Measurements from ENCODE around the gene CDH4. TPM values are rescaled to one million over a fixed set of nuclear protein-coding genes. Genes with fewer than 3 reads are reported as not detected.

Gene CDH4
- total and polyA plus RNA-seq, 2 donors from 2014 or later = 1.1 TPM; not detected in 1

- TF ChIP-seq, protein P1, sequence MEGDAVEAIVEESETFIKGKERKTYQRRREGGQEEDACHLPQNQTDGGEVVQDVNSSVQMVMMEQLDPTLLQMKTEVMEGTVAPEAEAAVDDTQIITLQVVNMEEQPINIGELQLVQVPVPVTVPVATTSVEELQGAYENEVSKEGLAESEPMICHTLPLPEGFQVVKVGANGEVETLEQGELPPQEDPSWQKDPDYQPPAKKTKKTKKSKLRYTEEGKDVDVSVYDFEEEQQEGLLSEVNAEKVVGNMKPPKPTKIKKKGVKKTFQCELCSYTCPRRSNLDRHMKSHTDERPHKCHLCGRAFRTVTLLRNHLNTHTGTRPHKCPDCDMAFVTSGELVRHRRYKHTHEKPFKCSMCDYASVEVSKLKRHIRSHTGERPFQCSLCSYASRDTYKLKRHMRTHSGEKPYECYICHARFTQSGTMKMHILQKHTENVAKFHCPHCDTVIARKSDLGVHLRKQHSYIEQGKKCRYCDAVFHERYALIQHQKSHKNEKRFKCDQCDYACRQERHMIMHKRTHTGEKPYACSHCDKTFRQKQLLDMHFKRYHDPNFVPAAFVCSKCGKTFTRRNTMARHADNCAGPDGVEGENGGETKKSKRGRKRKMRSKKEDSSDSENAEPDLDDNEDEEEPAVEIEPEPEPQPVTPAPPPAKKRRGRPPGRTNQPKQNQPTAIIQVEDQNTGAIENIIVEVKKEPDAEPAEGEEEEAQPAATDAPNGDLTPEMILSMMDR (IDR thresholded peaks at IDR 0.05; ENCODE audit: borderline replicate concordance, extremely low read depth, insufficient read depth) = no peak
- intact Hi-C loops (cut with DNase I) = no loop called here
- no peak overlapping the region for H3K4me3 ChIP-seq (ENCODE audit: low read length in 3 of 3)
- H3K27me3 ChIP-seq (ENCODE audit: control insufficient read depth, insufficient read depth, low read length) = no peaks in the 10 kb centered on the region
- no peaks in the 10 kb centered on the region for H3K9me3 ChIP-seq (ENCODE audit: control insufficient read depth in 2 of 3, insufficient read depth in 1 of 3, low read length in 3 of 3)
- FAIRE-seq (no peak), DNase-seq (peak in 1 of 5 donors; percentile 51)
- H3K27ac ChIP-seq (ENCODE audit: low read depth in 2 of 2, low read length in 2 of 2) = no peak overlapping the region
- no peaks in the 10 kb centered on the region for H3K4me1 ChIP-seq (ENCODE audit: control insufficient read depth in 2 of 3, insufficient read depth in 2 of 3, low read depth in 1 of 3, low read length in 3 of 3)
- no peak overlapping the region for H3K9ac ChIP-seq (ENCODE audit: low read length in 3 of 3)
- H3K36me3 ChIP-seq (ENCODE audit: control insufficient read depth in 2 of 3, insufficient read depth in 3 of 3, low read length in 3 of 3) = no peaks in the 10 kb centered on the region
Measured at GRCh38 chr20:61797971-61798411, 545.9 kb downstream of the CDH4 start.

DNA sequence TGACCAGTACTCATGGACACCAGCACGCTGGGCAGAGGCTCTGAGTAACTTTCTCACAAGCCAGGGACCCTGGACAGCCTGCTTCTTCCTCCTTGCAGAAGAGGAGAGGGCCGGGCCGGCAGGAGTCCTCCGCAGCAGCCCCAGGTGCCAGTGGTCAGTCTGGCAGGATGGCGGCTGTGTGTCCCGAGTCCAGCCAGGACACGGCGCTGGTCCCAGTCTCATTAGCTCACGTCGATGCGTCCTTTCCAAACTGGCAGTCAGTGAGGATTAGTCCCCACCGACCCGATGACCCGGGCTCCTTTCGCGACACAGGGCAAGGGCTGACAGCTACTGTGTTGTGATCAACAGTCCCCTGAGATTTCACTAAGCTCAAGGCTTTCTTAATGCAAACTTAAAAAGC lies 546.6 kb downstream of the CDH4 start:
- Histone ChIP-seq H3K9me3 (ENCODE audit: control insufficient read depth in 2 of 3, insufficient read depth in 1 of 3, low read length in 3 of 3) (no peaks in the 10 kb centered on the region), H3K27me3 (ENCODE audit: control insufficient read depth, insufficient read depth, low read length) (no peaks in the 10 kb centered on the region)

GRCh38 chr20:61799394-61799923 lies 547.4 kb downstream of the CDH4 start:
- intact Hi-C loops (cut with DNase I) = no loop called here
- Histone ChIP-seq H3K27me3 (ENCODE audit: control insufficient read depth, insufficient read depth, low read length) (no peaks in the 10 kb centered on the region), H3K9ac (ENCODE audit: low read length in 3 of 3) (no peak overlapping the region), H3K4me3 (ENCODE audit: low read length in 3 of 3) (no peak overlapping the region), H3K27ac (ENCODE audit: low read depth in 2 of 2, low read length in 2 of 2) (no peak overlapping the region), H3K9me3 (ENCODE audit: control insufficient read depth in 2 of 3, insufficient read depth in 1 of 3, low read length in 3 of 3) (no peaks in the 10 kb centered on the region), H3K36me3 (ENCODE audit: control insufficient read depth in 2 of 3, insufficient read depth in 3 of 3, low read length in 3 of 3) (no peaks in the 10 kb centered on the region), H3K4me1 (ENCODE audit: control insufficient read depth in 2 of 3, insufficient read depth in 2 of 3, low read depth in 1 of 3, low read length in 3 of 3) (no peaks in the 10 kb centered on the region)
- FAIRE-seq (no peak), DNase-seq (peak in 1 of 5 donors; percentile 56)
- TF ChIP-seq, protein P1 (IDR thresholded peaks at IDR 0.05; ENCODE audit: borderline replicate concordance, extremely low read depth, insufficient read depth) = no peak

More for the DNA sequence above, 546.6 kb downstream of the CDH4 start:
- TF ChIP-seq, protein P1 (IDR thresholded peaks at IDR 0.05; ENCODE audit: borderline replicate concordance, extremely low read depth, insufficient read depth) = no peak
- Histone ChIP-seq H3K4me3 (ENCODE audit: low read length in 3 of 3) (no peak overlapping the region), H3K27ac (ENCODE audit: low read depth in 2 of 2, low read length in 2 of 2) (no peak overlapping the region), H3K9ac (ENCODE audit: low read length in 3 of 3) (no peak overlapping the region), H3K4me1 (ENCODE audit: control insufficient read depth in 2 of 3, insufficient read depth in 2 of 3, low read depth in 1 of 3, low read length in 3 of 3) (no peaks in the 10 kb centered on the region), H3K36me3 (ENCODE audit: control insufficient read depth in 2 of 3, insufficient read depth in 3 of 3, low read length in 3 of 3) (no peaks in the 10 kb centered on the region)
- intact Hi-C loops (cut with DNase I) = no loop called here
- DNase-seq (peak in 1 of 5 donors; percentile 54), FAIRE-seq (no peak)

GRCh38 chr20:61799928-61800327 lies 547.9 kb downstream of the CDH4 start:
- Histone ChIP-seq H3K4me1 (ENCODE audit: control insufficient read depth in 2 of 3, insufficient read depth in 2 of 3, low read depth in 1 of 3, low read length in 3 of 3) (no peaks in the 10 kb centered on the region), H3K9ac (ENCODE audit: low read length in 3 of 3) (no peak overlapping the region), H3K4me3 (ENCODE audit: low read length in 3 of 3) (no peak overlapping the region), H3K9me3 (ENCODE audit: control insufficient read depth in 2 of 3, insufficient read depth in 1 of 3, low read length in 3 of 3) (no peaks in the 10 kb centered on the region), H3K36me3 (ENCODE audit: control insufficient read depth in 2 of 3, insufficient read depth in 3 of 3, low read length in 3 of 3) (no peaks in the 10 kb centered on the region), H3K27ac (ENCODE audit: low read depth in 2 of 2, low read length in 2 of 2) (no peak overlapping the region), H3K27me3 (ENCODE audit: control insufficient read depth, insufficient read depth, low read length) (no peaks in the 10 kb centered on the region)
- TF ChIP-seq, protein P1 (IDR thresholded peaks at IDR 0.05; ENCODE audit: borderline replicate concordance, extremely low read depth, insufficient read depth) = no peak
- DNase-seq (peak in 1 of 5 donors; percentile 46), FAIRE-seq (no peak)
- intact Hi-C loops (cut with DNase I) = no loop called here

Data from kidney (tissue), 14 donors.